Measurements from ENCODE around the gene GPANK1. TPM values are rescaled to one million over a fixed set of nuclear protein-coding genes. Genes with fewer than 3 reads are reported as not detected.
"Not testable (repeated sequence)": the region's sequence is repeated elsewhere in the genome, so short reads cannot be mapped to it uniquely, and the experiment has no call there.

Gene GPANK1
- total RNA-seq, 2 donors from 2014 or later = 14.7 to 20.0 TPM

GRCh38 chr6:31710523-31711219 is 45.9 kb upstream of the GPANK1 start:
- no peak for DNase-seq (ENCODE audit: low spot score)
- Histone ChIP-seq H3K4me1 (no peaks in the 10 kb centered on the region), H3K36me3 (no peaks in the 10 kb centered on the region), H3K4me3 (no peak overlapping the region), H3K9me3 (no peaks in the 10 kb centered on the region), H3K27me3 (no peaks in the 10 kb centered on the region), H3K27ac (no peak overlapping the region)
- no peak for TF ChIP-seq CTCF (IDR thresholded peaks at IDR 0.05)

- not testable (repeated sequence) for DNase-seq (ENCODE audit: low spot score); H3K4me1 ChIP-seq; H3K9me3 ChIP-seq; H3K27me3 ChIP-seq; H3K4me3 ChIP-seq; H3K36me3 ChIP-seq; H3K27ac ChIP-seq
Observed at GRCh38 chr6:31709157-31709556, 44.4 kb upstream of the GPANK1 start.

DNA sequence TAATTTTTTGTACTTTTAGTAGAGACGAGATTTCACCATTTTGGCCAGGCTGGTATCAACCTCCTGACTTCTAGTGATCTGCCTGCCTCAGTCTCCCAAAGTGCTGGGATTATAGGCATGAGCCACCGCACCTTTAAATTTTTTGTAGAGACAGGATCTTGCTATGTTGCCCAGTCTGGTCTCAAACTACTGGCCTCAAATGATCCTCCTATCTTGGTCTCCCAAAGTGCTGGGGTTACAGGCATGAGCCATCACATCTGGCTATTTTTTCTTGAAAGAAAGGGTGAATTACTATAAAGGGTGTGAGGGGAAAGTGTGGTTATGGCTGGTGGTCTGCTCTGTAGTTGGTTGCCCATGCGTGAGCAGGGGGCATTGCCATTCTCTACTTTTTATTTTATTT is 43.4 kb upstream of the GPANK1 start:
- H3K9me3 ChIP-seq = no peaks in the 10 kb centered on the region
- DNase-seq (ENCODE audit: low spot score) = no peak
- no peaks in the 10 kb centered on the region for H3K4me1 ChIP-seq
- no peak for TF ChIP-seq CTCF (IDR thresholded peaks at IDR 0.05)
- H3K27ac ChIP-seq = no peak overlapping the region
- no peak overlapping the region for H3K4me3 ChIP-seq
- no peaks in the 10 kb centered on the region for H3K27me3 ChIP-seq
- no peaks in the 10 kb centered on the region for H3K36me3 ChIP-seq

GRCh38 chr6:31707701-31708100 is 42.9 kb upstream of the GPANK1 start:
- Histone ChIP-seq H3K9me3 (no peaks in the 10 kb centered on the region), H3K4me3 (no peak overlapping the region), H3K4me1 (no peaks in the 10 kb centered on the region), H3K36me3 (no peaks in the 10 kb centered on the region), H3K27ac (no peak overlapping the region), H3K27me3 (no peaks in the 10 kb centered on the region)
- no peak for TF ChIP-seq CTCF (IDR thresholded peaks at IDR 0.05)
- DNase-seq (ENCODE audit: low spot score) = no peak

- Histone ChIP-seq H3K27me3 (no peaks in the 10 kb centered on the region), H3K36me3 (no peaks in the 10 kb centered on the region), H3K4me1 (peaks cover 0 to 8% of the 10 kb centered on the region in 2 donors), H3K4me3 (no peak within 1 kb of the TSS), H3K27ac (no peak within 1 kb of the TSS), H3K9me3 (no peaks in the 10 kb centered on the region)
- no peak for DNase-seq (ENCODE audit: low spot score)
- no peak for TF ChIP-seq CTCF (IDR thresholded peaks at IDR 0.05)
Observed at GRCh38 chr6:31706599-31706998, 41.8 kb upstream of the GPANK1 start, which contains the start of gene LY6G6F. Gene LY6G6F (plus strand): TSS chr6:31706866. CDS start chr6:31706907, 41 bp downstream.

- Histone ChIP-seq H3K4me3 (no peak overlapping the region), H3K36me3 (no peaks in the 10 kb centered on the region), H3K27ac (no peak overlapping the region), H3K4me1 (peaks cover 0 to 15% of the 10 kb centered on the region in 2 donors), H3K27me3 (no peaks in the 10 kb centered on the region), H3K9me3 (no peaks in the 10 kb centered on the region)
- no peak for DNase-seq (ENCODE audit: low spot score)
- TF ChIP-seq CTCF (IDR thresholded peaks at IDR 0.05) = no peak
Observed at GRCh38 chr6:31705931-31706330, 41.1 kb upstream of the GPANK1 start.

Measured in right atrium auricular region (tissue), 2 donors.